ENCODE measurements around the gene STARD6. TPM values are rescaled to one million over a fixed set of nuclear protein-coding genes. Genes with fewer than 3 reads are reported as not detected.

Gene STARD6
- total RNA-seq, 2 donors from 2014 or later = not detected

GRCh38 chr18:54279477-54280219, 78.0 kb downstream of the STARD6 start:
- H3K36me3 ChIP-seq = peaks cover 30% of the 10 kb centered on the region
- no peaks in the 10 kb centered on the region for H3K27me3 ChIP-seq (replicated peaks; ENCODE audit: insufficient read depth)
- H3K9me3 ChIP-seq = no peaks in the 10 kb centered on the region
- no peak overlapping the region for H3K27ac ChIP-seq
- H3K4me1 ChIP-seq (ENCODE audit: control insufficient read depth in 1 of 2, low read depth in 2 of 2) = no peaks in the 10 kb centered on the region
- no peak for TF ChIP-seq CTCF (IDR thresholded peaks at IDR 0.05)
- no peak for DNase-seq (ENCODE audit: low spot score)
- no peak overlapping the region for H3K4me3 ChIP-seq
- ATAC-seq (ENCODE audit: insufficient number of reproducible peaks, low FRiP score, low read depth) = no peak

GRCh38 chr18:54278615-54279014, 79.0 kb downstream of the STARD6 start:
- DNase-seq (ENCODE audit: low spot score) (no peak), ATAC-seq (ENCODE audit: insufficient number of reproducible peaks, low FRiP score, low read depth) (no peak)
- Histone ChIP-seq H3K4me1 (ENCODE audit: control insufficient read depth in 1 of 2, low read depth in 2 of 2) (no peaks in the 10 kb centered on the region), H3K36me3 (peaks cover 24% of the 10 kb centered on the region), H3K9me3 (no peaks in the 10 kb centered on the region), H3K27me3 (replicated peaks; ENCODE audit: insufficient read depth) (no peaks in the 10 kb centered on the region), H3K27ac (no peak overlapping the region), H3K4me3 (no peak overlapping the region)
- TF ChIP-seq CTCF (IDR thresholded peaks at IDR 0.05) = no peak

- peaks cover 21% of the 10 kb centered on the region for H3K36me3 ChIP-seq
- no peak overlapping the region for H3K4me3 ChIP-seq
- H3K4me1 ChIP-seq (ENCODE audit: control insufficient read depth in 1 of 2, low read depth in 2 of 2) = no peaks in the 10 kb centered on the region
- H3K27me3 ChIP-seq (replicated peaks; ENCODE audit: insufficient read depth) = no peaks in the 10 kb centered on the region
- H3K27ac ChIP-seq = no peak overlapping the region
- DNase-seq (ENCODE audit: low spot score) (no peak), ATAC-seq (ENCODE audit: insufficient number of reproducible peaks, low FRiP score, low read depth) (no peak)
- no peaks in the 10 kb centered on the region for H3K9me3 ChIP-seq
- no peak for TF ChIP-seq CTCF (IDR thresholded peaks at IDR 0.05)
These were observed 79.8 kb downstream of the STARD6 start for GRCh38 chr18:54277899-54278298.

Other genes starting within 250 kb of the STARD6 start
- 10 to 100 TPM; 43.5 to 49.3 TPM for gene MBD2, start 133.2 kb downstream of the STARD6 start, total RNA-seq
- gene POLI, start 88.3 kb downstream of the STARD6 start, total RNA-seq = 10 to 100 TPM; 36.1 to 42.3 TPM
- 1 to 10 TPM; 1.1 to 1.6 TPM for gene C18orf54, start within 50 bp of the STARD6 start, total RNA-seq
- not detected for gene DYNAP, start 233.4 kb upstream of the STARD6 start, total RNA-seq